Renal pelvis (tissue), 4 donors: ENCODE data around the gene RPS6KA2. TPM values are rescaled to one million over a fixed set of nuclear protein-coding genes. Genes with fewer than 3 reads are reported as not detected.

Source experiments
- DNase-seq: peaks from one replicate; pipeline ENCODE4 v3.0.0-alpha.2; 2013
- polyA plus RNA-seq, 3 donors: library from polyadenylated mRNA; unstranded; fragments of 120-200 nt; gene quantifications; one replicate each; pipeline ENCODE4 v1.2.1, GENCODE V29; 2013; ENCODE audit not compliant: insufficient read length in 3 of 3

The RPS6KA2 gene
- polyA plus RNA-seq, 3 donors: 27.8 to 29.6 (median 29.1) TPM

DNA sequence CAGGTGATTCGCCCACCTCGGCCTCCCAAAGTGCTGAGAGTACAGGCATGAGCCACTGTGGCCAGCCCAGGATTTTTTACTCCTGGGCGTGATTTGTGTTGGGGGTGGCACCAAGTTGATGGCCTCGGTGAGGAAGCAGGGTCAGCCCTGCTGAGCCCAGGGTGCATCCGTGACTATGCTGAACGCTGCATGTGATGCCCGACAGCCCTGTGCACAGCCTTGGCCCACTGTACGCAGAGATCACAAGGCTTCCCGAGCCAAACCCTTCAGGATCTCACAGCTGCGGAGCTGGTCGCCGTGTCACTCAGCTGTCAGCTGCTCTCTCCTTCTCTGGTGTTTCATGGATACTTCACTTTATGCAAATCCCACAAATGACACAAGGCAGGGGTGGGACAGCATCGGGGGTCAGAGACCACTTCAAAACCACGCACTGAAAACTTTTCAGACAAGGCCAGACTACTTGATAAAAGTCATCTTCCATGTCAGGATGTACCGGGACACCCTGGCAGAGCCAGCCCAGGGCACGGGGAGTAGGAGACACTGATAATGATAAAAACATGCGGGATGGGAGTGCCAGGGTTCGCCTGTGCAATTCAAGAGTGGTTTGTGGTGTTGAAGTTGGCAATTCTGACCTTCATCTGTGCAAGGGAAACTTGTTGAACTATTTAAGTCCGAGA is 31.2 kb upstream of the RPS6KA2 start:
- no peak for DNase-seq

DNA sequence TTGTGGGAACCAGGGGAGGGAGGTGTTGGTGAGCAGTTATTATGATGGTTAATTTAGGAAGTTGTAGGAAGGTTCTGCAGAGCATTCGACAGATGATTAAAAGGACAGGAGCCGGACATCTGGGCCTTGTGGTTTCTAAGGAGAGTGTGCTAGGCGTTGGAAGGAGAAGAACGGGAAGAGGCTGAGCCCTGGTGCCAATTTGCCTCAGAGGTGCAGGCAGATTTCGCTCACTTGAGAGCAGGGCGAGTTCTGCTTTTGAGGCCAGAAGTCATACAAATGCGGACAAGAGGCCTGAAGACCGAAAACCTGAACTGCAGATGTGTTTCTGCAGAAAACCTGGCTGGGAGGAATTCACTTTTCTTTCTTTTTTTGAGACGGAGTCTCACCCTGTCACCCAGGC is 30.5 kb upstream of the RPS6KA2 start:
- DNase-seq: no peak

DNA sequence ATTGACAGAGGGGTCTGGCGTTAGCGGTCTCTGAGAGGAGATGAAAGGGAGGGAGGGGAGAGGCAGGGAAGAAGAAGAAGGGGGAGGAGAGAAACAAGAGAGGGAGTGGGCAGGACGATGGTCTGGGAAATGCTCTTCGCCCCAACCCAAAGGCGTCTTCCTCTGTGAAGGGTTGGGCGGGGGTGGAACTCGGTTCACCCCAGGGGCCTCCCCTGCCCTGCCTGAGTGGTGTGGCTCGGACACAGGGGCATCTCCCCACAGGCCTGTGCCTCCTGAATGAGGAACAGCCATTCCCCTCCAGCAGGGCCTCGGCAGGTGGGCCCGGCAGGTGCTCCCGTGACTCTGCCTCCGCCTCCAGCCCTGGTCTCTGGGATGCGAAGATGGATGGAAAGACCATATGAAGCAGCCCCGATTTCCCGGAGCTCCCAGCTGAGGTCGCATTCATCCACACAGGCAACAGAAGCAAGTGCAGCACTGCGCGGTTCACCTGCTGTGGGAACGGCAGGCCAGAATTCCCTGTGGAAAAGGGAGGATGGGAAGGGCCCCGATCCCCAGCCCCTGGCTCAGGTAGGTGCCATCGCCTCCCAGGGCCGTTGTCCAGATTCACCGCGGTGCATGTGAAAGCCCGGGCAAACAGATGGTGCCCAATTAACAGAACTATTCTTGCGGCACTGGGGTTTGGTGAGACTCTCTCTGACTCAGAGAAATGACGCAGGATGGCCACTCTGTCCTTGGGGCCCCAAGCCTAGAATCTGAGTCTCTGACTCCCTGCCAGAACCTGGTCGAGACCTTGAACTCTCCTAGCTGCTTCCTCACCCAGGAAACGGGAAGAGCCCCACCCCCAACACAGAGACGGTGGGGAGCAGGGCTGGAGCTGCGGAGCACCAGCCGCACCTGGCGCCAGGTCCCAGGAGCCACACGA is 29.4 kb upstream of the RPS6KA2 start:
- no peak for DNase-seq

DNA sequence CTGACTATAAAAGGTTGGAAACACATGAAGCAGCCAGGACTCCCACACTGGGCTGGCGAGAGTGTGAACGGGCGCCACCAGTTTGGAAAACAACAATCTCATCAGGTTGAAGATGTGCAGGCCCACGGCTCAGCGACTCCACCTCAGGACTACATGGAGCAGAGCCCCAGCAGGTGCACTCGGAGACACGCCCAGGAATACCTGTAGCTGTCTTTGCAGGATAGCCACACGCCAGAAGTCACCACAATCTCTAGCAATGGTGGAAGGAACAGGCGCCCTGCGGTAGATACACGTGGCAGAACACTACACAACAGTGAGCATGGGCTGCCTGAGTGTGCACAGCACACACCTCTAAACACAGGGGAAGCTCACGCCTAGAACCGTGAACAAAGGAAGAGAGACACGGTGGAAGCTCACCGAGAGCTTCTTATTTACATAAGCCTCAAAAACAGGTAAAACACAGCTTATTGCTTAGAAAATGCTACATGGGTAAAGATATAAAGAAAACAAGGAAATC is 28.7 kb upstream of the RPS6KA2 start:
- no peak for DNase-seq

DNA sequence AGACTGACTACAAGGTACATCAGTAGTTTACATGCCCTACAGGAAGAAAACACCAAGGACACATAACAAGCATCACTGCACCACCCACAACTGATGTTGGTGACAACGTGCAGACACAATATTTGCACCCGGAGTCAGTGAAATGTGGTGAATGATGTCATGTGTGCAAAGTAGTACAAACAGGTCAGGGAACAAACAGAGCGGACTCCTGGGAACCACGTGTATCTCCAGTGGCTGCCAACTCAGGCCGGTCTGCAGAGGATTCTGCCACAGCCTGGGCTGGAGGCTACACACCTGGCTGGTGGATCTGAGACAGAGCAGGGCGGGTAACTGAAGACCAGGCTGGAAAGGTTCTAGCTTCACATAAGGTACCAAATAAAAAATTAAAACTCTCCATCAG is 28.2 kb upstream of the RPS6KA2 start:
- no peak for DNase-seq

DNA sequence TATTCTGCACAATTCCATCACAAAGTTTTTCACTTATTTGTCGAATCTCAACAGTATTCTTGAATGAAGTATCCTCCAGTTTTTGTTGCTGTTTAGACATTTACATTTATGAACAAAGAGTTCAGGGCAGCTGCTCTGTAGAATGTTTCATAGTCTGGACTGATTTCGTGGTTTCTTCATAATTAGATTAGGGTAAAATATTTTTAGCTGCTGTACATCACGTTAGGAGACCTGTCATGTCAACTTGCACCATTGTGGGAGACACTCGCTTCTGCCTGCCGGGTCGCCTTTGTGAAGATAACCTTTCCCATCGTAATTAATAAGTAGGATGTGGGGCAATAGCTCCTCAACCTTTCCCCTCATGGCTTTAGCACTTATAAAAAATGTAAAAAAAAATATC is 27.5 kb upstream of the RPS6KA2 start:
- DNase-seq: no peak

DNA sequence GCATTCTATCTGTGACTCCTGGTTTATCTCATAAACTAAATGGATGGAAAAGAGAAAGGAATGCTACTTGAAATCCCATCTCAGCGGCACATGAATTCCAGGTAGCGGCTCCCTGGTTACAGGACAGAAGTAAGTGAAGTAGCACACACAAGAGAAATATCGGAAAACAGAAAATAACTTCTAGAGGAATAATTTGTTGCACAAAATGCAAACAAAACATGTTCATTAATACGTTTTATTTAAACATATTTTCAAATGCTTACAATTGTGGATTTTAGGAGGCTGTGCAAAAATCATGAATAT is 26.5 kb upstream of the RPS6KA2 start:
- no peak for DNase-seq

DNA sequence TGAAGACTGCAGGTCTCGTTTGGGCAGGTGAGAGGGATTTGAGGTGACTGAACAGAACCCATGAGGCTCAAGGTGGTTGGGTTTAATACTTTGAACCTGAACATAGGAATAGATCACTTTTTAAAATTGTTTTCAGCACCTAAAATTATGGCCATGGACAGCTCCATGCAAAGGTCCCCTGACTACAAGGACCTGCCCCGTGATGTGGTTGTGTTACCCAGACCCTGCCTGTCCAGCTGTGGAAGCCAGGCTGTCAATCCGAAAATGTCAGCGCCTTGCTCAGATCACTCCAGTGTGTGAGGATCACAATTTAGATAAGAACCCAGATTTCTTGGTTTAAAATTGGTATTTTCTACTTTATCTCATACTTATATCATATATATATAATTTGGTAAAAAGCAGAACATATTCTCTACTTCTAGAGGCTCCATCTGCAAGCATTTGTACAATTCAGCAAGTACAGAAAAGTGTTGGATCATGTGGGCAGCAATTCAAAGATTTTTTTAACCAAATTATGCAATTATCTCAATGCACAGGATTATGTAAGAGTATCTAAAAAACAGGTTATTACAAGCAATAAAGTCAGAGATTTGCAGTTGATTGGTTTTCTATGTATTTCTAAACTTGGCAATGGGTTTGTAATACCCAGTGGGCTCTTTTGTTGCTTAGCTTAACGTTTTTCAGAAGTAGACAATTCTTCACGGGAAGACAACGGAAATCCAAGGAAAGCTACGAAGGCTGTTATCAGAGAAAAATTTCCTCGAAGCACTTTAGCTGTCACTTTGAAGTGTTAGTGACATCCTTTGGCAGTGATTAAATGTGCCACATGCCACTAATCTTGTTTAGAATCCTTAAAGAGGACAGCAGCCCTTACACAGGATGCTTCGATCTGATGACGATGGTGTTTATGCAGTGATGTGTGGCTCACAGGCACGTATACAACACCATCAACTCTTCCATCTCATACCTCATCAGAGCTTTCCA is 24.1 kb upstream of the RPS6KA2 start:
- no peak for DNase-seq

DNA sequence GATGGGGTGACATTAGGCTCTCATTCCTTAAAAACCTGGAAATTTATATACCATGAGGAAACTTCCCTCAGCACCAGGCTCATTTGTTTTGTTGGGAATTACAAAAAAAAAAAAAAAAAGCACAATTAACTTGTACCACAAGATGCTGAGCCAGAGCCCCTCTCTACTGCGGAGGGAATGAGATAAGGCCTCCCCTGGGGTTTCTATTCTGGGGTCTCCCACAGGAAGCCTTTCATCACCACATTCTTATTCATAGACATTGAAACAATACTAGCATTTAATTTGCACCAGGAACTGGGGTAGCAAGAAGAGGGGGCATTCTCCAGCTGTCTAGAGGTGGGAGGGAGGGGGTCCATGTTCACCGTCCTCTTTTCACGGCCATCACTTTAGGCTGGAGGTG is 23.0 kb upstream of the RPS6KA2 start:
- no peak for DNase-seq

DNA sequence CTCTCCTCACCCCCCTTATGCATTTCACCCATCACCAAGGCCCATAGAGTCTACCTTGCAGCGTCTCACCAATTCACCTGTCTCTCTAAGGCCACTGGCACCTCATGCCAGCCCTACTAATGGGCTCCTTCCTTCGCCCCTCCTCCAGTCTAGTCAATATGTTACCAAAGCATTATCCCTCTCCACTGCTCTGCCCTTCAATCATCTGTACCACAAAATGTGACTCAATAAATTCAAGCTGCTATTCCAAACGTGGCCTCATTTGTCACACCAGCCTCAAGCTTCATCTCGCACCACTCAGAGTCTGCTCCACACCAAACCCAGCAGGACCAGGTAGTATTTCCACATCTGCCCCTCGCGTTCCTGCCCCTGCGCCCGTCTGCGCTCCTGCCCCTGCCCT is 21.8 kb upstream of the RPS6KA2 start:
- no peak for DNase-seq

DNA sequence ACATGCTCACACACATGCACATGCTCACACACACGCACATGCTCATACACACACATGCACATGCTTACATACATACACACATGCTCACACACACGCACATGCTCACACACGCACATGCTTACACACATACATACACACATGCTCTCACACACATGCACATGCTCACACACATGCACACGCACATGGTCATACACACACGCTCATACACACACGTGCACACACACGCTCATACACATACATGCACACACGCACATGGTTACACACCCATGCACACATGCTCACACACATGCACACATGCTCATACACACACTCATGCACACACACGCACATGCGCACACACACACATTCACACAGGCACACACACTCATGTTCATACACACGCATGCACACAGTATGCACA is 20.8 kb upstream of the RPS6KA2 start:
- DNase-seq: no peak

DNA sequence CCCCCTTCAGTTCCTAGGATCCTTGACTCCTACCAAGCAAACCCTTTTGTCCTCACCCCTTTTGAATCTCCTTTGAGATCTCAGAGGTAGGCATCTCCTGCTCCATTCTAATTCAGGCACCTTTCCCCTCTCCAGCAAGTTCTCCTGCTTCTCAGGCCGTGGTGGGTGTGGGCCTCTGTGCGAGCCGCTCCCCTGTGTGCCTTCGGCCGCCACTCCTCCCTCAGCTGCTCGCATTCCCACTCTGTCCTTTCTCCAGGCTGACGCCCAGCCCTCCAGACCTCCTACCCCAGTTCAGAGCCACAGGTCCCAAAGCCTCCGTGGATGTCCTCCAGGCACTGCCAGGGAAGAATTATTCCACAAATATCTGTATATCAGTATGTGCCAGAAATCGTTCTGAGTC is 19.7 kb upstream of the RPS6KA2 start:
- DNase-seq: no peak

DNA sequence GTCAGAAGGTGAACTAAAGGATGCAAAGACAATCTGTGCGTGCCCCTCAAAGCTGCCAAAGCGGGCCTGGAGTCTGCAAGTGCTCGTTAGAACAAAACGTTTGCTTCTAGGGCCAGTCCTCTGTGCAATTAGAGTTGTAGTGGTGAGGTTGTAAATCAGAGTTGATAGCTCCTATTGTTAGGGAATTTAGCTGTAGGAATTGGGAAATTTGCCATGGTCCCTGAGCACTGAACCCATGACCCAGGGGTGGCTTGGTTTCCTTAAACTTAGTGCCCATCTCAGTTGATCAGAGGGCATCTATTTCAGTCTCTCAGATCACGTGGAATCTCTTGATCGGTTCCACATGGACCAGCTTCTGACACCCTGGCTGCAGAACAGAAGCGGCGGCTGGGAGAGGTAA is 18.8 kb upstream of the RPS6KA2 start:
- no peak for DNase-seq

DNA sequence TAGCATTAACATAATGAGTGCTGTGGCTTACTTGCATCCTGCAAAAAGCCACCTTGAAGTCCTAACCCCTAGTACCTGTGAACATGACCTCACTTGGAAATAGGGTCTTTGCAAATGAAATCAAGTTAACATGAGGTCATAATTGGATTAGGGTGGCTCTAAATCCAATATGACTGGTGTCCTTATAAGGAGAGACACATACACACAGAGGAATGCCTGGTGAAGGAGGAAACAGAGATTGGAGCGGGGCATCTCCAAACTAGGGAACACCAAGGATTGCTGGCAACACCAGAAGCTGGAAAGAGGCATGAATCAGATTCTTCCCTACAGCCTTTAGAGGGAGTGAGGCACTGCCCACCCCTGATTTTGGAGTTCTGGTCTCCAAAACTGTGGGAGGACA is 17.6 kb upstream of the RPS6KA2 start:
- no peak for DNase-seq

DNA sequence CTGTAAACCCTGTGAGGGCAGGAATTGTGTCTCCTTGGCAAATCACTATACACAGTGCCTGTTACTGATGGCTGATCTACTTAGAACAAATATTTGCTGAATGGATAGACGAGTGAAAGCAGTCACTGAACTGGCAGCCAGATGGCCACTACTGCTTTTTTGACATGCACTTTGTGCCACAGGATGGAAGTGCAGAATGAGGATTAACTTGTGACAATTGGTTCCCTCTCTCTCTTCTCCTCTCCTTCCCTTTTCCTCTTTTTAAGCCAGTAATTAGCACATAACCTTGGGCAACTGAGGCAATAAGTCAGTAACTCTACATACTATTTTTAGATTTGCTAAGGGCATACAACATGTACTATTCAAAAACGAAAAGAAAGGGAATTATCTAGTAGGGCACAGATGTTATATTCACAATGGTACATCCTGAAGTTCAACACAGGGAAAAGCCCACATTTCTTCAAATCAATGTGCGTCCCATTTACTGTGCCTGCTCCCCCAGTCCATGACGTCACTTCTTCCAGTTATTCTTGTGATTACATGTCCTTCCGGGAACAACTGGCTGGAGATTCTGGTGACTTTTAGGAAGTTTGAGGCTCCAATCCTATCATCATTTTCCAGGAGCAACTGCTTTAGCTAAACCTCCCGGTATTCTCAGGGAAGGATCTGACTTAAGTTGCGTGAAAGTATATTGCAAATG is 17.0 kb upstream of the RPS6KA2 start:
- DNase-seq: no peak

DNA sequence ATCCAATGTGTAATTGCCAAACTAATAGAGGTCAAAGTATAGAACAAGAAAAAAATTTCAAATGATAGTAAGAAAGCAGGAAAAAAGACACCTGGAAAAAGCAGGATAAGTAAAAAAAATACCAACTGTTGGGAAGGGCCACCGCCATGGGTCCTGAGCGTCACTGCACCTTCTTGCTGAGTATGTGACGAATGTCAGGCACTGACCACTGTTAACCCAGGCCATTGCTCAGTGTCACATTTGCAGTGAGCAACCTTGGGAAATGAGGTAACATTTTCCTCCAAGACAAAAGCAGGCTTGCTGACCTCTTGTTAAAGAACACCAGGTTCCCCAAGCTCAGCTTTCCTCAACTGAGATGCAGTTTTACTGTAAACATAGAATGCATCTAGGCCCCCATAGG is 15.6 kb upstream of the RPS6KA2 start:
- no peak for DNase-seq

DNA sequence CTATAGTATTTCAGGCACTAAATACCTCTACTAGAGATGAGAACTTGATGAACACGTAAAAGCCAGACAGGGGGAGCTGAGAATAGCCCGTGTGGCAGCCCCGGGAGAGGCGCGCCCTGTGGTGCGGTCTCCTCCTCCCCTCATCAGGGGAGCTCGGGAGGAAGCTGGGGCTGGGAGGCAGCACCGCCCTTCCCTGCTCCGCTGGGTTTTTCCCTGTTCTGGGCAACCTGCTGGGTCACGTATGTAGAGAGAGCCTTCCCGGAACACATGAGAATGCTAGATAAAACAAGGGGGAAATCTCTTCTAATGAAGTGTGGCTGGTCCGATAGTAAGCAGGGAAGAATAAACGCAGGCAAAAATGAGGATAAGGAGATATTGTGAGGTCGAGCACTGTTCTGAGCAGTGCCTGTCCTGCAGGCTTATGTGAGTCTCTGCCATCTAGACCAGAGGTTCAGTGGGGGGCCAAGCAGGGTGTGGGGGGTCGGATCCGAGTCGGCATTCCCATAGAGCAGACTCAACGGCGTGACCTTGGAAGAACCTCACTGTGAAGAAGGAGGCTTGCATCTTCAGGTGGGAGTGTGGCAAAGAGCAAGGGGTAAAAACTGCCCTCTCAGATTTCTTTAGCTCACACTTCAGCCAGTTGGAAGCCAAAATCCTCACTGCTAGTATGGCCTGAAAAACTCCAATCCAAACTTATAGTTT is 13.4 kb upstream of the RPS6KA2 start:
- no peak for DNase-seq

DNA sequence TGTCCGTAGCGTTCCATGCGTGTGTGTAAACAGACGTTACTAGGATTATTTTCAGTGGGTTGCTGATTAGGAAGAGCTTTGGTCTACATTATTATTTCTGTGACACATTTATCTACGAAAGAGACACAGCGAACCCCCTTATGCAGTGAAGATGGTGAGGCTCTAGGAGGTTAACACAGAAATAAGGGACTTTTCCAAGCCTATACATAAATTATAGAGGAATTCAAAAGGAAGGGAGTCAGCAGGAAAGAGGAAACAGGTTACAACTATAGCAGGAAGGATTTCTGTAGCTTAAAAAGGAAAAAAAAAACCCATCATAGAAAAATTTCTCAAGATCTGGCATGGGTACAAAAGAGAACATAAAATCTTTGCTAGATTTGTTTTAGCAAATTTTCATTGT is 12.9 kb upstream of the RPS6KA2 start:
- DNase-seq: no peak

DNA sequence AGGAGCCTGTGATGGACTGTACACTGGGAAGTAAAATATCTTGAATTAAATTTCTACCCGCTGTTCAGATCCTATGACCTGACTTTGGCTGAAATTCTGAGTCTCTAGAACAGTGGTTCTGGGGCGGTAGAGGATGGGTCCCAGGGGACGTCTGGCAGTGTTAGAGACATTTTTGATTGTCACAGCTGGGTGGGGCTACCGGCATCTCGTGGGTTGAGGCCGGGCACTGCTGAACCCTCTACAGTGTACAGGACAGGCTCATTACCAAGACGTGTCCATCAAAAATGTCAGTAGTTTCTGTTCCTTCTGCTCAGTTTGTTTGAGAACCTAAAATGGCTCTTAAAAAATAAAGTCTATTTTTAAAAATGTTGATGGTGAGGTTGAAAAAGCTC is 11.5 kb upstream of the RPS6KA2 start:
- DNase-seq: no peak

DNA sequence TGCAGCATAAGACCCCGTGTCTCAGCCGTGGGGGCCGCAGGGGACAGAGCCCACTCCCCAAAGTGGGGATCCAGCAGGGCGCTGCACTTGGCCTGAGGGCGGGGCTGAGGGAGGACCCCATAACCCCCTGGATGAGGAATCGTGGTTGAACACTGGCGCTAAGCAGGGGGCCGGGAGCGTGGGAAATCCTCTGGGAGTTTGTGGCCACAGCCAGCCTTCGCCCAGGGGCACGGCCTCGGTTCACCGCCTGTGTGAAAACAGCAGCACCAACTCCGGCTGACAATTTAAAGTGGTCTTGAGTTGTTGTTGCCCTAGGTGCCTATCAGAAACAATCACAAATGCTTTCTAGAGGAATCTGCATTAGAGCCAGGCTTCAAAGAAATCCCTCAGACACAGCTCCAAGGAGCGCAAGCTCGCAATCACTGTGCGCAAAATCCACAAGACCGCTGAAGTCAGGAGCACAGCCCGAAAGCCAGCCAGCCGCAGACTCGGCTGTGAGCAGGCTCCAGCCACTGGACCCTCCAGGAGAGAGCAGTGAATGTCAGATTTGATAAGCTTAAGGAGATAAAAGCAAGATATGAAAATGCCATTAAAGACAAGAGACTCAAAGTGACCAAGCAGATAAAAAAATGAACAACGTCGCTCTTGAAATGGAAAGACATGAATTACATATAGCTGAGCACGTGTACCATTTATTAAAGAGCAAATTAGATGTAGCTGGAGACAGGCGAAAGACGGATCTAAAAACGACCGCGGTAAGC is 10.9 kb upstream of the RPS6KA2 start:
- DNase-seq: no peak
